RWPE1 (cell line): Measurements from ENCODE around the gene RBMS3.

Source experiments
- CTCF ChIA-PET: fragments of 350-600 bp; sonication (Branson Sonifier 250); formaldehyde crosslinking; extraction: SDS; loops from one replicate; lab custom pipeline; 2021; lab: Yijun Ruan, JAX
- POLR2A ChIA-PET: fragments of 400-600 bp; formaldehyde crosslinking; extraction: SDS; loops from one replicate; lab custom pipeline; 2020; ENCODE audit warnings: antibody characterized with exemption; ENCODE audit not compliant: low non-redundant PET; lab: Yijun Ruan, JAX
- DNase-seq: peaks from one replicate; pipeline ENCODE4 v3.0.0; 2012; ENCODE audit warnings: low spot score
- H3K27ac ChIP-seq: fragments of 450-650 bp; 2 replicates; pipeline ENCODE4 v1.5.1; 2017
- TF ChIP-seq, protein P1 (sequence below): fragments of 450-650 bp; conservative IDR thresholded peaks from 2 replicates; pipeline ENCODE4 v1.5.1; 2017; ENCODE audit warnings: low read depth, mild to moderate bottlenecking

The RBMS3 gene

DNA sequence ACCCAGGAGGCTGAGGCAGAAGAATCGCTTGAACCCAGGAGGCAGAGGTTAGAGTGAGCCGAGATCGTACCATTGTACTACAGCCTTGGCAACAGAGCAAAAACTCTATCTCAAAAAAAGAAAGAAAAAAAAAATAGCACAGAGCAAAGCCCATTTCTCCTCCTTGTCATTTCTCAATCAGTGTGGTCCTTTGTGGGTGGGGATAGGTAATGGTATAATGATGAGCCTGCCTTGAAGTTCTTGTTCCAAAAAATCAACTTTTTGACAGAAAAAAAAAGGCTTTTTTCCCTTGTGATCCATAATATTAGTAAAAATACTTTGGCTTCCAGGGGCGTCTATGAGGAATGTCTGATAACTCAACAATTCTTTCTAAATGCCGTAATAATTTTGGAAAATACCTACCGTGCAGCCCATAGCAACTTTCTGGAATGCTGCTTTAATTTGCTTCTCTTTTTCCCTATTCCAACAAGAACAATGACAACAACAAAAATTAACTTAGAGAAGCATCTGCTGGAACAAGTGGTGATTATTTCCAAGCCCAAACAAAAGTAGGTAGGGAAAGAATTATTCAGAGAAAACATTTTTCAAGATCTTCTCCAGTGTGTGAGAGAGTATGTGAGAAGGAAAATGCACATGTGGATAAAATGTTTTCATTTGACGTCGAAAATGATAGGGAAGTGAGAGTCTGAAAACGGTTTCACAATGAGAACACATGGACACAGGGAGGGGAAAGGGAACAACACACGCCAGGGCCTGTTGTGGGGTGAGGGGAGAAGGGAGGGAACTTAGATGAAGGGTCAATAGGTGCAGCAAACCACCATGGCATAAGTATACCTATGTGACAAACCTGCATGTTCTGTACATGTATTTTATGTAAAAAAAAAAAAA is 337.8 kb downstream of the RBMS3 start:
- TF ChIP-seq, protein P1, sequence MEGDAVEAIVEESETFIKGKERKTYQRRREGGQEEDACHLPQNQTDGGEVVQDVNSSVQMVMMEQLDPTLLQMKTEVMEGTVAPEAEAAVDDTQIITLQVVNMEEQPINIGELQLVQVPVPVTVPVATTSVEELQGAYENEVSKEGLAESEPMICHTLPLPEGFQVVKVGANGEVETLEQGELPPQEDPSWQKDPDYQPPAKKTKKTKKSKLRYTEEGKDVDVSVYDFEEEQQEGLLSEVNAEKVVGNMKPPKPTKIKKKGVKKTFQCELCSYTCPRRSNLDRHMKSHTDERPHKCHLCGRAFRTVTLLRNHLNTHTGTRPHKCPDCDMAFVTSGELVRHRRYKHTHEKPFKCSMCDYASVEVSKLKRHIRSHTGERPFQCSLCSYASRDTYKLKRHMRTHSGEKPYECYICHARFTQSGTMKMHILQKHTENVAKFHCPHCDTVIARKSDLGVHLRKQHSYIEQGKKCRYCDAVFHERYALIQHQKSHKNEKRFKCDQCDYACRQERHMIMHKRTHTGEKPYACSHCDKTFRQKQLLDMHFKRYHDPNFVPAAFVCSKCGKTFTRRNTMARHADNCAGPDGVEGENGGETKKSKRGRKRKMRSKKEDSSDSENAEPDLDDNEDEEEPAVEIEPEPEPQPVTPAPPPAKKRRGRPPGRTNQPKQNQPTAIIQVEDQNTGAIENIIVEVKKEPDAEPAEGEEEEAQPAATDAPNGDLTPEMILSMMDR, result no peak
- no peak overlapping the region for H3K27ac ChIP-seq
- ChIA-PET POLR2A (no interaction called here), CTCF (no interaction called here)
- DNase-seq, result no peak

DNA sequence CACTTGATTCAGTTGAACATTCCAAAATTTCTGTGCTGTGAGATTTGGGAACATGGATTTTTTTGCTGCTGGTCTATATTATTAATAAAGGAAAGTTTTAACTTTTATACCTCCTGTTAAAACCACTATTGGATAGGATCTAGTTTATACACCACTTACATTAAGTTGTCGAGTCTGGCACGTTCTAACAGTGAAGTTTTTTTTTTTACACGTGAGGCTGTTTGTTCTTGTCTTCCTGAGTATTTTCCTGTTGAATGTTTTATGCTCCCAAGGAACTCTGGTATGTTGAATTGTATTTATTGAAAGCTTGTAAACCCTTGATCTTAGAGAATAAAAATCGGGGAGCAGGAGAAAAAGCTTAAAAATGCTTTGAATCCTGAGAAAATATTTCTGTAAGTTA is 338.8 kb downstream of the RBMS3 start:
- no peak for DNase-seq
- TF ChIP-seq, protein P1, result no peak
- POLR2A ChIA-PET, result no interaction called here
- no peak overlapping the region for H3K27ac ChIP-seq
- CTCF ChIA-PET, result no interaction called here

DNA sequence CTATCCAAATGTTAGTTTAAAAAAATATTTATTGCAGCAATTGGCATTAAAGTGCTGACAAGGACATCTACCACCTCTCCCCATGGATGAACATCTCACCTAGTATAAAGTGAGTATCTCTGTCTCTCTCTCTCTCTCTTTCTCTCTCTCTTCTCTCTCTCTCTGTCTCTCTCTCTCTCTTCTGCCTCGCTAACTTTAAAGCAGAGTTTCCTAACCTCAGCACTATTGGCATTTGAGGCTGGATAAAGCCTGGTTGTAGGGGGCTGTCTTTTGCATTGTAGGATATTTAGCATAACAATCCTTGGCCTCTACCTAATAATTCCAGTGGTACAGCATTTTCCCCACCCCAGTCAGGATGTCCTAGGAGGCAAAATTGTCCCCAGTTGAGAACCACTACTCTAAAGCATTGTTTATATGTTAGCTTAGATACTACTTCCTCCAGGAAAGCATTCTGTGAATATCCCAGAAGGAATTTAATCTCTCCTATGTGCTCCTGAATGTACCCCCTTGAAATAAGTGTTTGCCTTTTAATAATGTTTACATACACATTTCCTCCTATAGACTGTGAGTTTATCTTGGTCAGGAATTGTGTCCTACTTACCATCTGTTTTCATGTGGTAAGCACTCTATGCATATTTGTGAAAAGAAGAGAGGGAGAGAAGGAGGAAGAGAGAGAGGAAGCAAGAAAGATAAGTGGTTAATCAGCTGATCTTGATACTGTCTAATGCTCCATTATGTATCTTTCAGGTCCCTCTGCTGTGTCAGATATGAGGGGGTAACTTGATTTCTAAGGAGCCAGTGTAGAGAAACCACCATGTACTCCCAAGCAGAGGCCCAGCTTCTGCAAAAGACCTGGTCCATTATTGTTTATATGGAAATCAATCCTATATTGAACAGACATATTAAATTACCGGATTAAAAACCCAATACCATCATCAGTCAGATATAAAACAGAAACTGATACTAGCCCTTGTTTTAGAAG is 346.6 kb downstream of the RBMS3 start:
- no peak overlapping the region for H3K27ac ChIP-seq
- TF ChIP-seq, protein P1, result no peak
- DNase-seq, result no peak
- ChIA-PET POLR2A (no interaction called here), CTCF (no interaction called here)

DNA sequence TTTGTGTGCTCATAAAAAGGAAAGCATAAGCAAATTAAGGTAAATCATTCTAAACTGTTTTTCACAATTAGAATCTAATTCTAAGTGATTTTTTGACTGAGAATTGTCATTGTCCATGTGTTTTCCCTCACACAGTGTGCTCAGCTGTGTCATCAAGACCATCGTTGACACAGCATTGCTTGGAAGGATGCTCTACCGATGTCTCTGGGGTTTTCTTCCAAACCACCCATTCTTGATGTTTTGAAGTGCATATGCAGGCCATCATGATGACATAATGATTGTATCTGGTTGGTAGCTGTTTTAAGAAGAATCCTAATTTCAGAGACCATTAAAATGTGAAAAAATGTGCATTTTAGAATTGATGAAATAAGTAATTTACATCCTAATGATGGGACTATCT is 347.9 kb downstream of the RBMS3 start:
- no peak for DNase-seq
- H3K27ac ChIP-seq, result no peak overlapping the region
- CTCF ChIA-PET, result no interaction called here
- TF ChIP-seq, protein P1, result no peak
- POLR2A ChIA-PET, result no interaction called here

DNA sequence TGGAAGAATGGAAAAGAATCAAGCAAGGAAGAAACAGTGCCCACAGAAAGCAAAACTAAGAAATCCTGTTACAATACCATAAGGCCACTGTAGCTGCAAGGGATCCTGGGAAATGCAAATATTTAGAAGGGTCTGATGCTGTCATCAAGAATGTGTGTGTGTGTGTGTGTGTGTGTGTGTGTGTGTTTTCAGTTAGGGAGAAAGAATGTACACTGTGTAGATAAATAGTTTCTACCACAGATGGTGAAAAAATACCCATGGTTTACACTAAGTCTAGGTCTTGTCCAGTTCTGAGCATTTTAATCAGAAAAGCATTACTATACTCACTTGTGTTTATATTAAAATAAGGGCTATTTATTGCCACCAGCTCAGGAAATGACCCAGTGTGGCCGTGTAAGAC is 355.0 kb downstream of the RBMS3 start:
- ChIA-PET POLR2A (no interaction called here), CTCF (no interaction called here)
- DNase-seq, result no peak
- no peak overlapping the region for H3K27ac ChIP-seq
- TF ChIP-seq, protein P1, result no peak

DNA sequence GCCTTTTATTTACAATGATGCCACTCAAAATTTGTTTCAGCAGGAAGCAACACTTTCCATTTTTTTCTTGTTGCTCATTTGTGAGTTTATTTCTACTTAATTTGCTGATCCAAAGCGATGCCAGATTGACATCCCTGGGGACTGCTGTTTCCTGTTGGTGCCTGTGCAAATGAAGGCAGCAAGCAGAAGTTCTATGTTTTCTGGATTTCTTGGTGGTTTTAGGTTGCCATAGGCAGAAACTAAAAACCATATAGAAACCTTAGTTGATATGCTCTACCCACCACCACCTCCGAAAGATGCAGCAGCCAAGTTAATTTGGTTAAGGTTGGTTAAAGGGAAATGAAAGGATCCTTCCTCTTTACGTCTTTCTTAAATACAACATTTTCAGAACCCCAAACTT is 356.2 kb downstream of the RBMS3 start:
- no peak overlapping the region for H3K27ac ChIP-seq
- no peak for DNase-seq
- TF ChIP-seq, protein P1, result no peak
- ChIA-PET CTCF (no interaction called here), POLR2A (no interaction called here)
